ENCODE measurements around the gene OTC.

GRCh38 chrX:38351346-38351745 lies 1.1 kb upstream of the OTC start:
- no peak for TF ChIP-seq CTCF (conservative IDR thresholded peaks at IDR 0.05)
- no peak for TF ChIP-seq EZH2 (IDR thresholded peaks at IDR 0.05; ENCODE audit: low read depth)
